Brain microvascular endothelial cell (primary cell): ENCODE measurements around the gene MBTPS1.

Experiments used
- DNase-seq: peaks from one replicate; pipeline ENCODE4 v3.0.0-alpha.2; 2020
- H3K27ac ChIP-seq: fragments of 250-450 bp; sonication (Bioruptor Pico); 2 replicates; pipeline ENCODE4 v1.5.1; 2020; ENCODE audit warnings: mild to moderate bottlenecking, moderate library complexity
- H3K27me3 ChIP-seq: fragments of 250-450 bp; sonication (Bioruptor Pico); replicated peaks from 2 replicates; pipeline ENCODE4 v1.5.1; 2020; ENCODE audit warnings: mild to moderate bottlenecking
- H3K36me3 ChIP-seq: fragments of 250-450 bp; sonication (Bioruptor Pico); replicated peaks from 2 replicates; pipeline ENCODE4 v1.5.1; 2020; ENCODE audit warnings: mild to moderate bottlenecking
- H3K4me3 ChIP-seq: 2 replicates; pipeline ENCODE4 v1.5.1; 2011; ENCODE audit warnings: low read depth, mild to moderate bottlenecking, control low read depth, low read length, moderate library complexity
- CTCF ChIP-seq: IDR thresholded peaks from 2 replicates; pipeline ENCODE4 v1.5.1; 2011; ENCODE audit warnings: low read depth, mild to moderate bottlenecking, moderate library complexity, low read length, control low read depth, inconsistent platforms; ENCODE audit errors: missing control alignments
- in situ Hi-C: cut with HindIII; loops from 2 replicates; pipeline ENCODE4 v1.10.0; 2017; ENCODE audit warnings: low sequenced_read_pairs, low pct_ligation_motif_present

The MBTPS1 gene

DNA sequence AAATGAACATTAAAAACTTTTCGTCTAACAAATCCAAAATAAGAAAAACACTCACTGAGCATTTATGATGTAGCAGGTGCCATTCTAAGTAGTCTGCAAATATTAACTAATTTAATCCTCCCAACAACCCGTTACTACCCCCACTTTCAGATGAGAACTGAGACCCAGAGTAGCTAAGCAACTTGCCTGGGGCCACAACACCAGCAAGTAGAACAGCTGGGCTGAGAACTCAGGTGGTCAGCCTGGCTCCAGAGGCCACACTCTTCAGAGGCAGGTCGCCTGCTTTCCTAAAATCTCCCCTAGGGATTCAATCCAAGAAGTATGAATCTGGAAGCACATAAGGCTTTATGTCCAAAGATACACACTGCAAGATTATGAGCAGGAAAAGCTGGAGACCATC is 6.2 kb downstream of the MBTPS1 start:
- no peak overlapping the region for H3K4me3 ChIP-seq
- in situ Hi-C loops, result no loop called here
- no peaks in the 10 kb centered on the region for H3K27me3 ChIP-seq
- no peak for DNase-seq
- no peaks in the 10 kb centered on the region for H3K36me3 ChIP-seq
- TF ChIP-seq CTCF, result no peak
- no peak overlapping the region for H3K27ac ChIP-seq

- H3K27ac ChIP-seq, result no peak overlapping the region
- DNase-seq, result no peak
- H3K4me3 ChIP-seq, result no peak overlapping the region
- no peaks in the 10 kb centered on the region for H3K36me3 ChIP-seq
- no peak for TF ChIP-seq CTCF
- in situ Hi-C loops, result no loop called here
- no peaks in the 10 kb centered on the region for H3K27me3 ChIP-seq
Observed at GRCh38 chr16:84109598-84110335, 7.0 kb downstream of the MBTPS1 start.

DNA sequence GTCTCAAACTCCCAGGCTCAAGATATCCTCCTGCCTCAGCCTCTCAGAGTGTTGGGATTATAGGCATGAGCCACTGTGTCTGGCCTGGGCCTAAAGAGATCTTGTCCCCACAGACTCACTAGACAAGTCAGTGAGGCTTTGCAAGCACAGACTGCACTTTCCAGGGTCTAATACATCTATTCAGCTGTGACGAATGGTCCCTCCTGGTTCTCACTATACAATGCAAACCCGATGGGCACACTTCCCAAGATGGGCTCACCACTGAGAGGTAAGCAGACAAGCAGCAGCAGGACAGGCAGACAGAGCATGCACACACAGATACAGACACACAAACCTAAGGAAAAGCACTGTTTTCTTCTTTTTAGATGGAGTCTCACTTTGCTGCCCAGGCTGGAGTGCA is 8.8 kb downstream of the MBTPS1 start:
- Histone ChIP-seq H3K27me3 (no peaks in the 10 kb centered on the region), H3K27ac (no peak overlapping the region), H3K4me3 (no peak overlapping the region), H3K36me3 (no peaks in the 10 kb centered on the region)
- in situ Hi-C loops, result no loop called here
- no peak for DNase-seq
- no peak for TF ChIP-seq CTCF

- Histone ChIP-seq H3K27me3 (no peaks in the 10 kb centered on the region), H3K4me3 (no peak overlapping the region), H3K27ac (no peak overlapping the region), H3K36me3 (no peaks in the 10 kb centered on the region)
- DNase-seq, result no peak
- in situ Hi-C loops, result no loop called here
- TF ChIP-seq CTCF, result no peak
Observed at GRCh38 chr16:84105948-84106740, 10.6 kb downstream of the MBTPS1 start.

- in situ Hi-C loops, result no loop called here
- no peaks in the 10 kb centered on the region for H3K27me3 ChIP-seq
- no peak for TF ChIP-seq CTCF
- no peak overlapping the region for H3K27ac ChIP-seq
- H3K36me3 ChIP-seq, result no peaks in the 10 kb centered on the region
- no peak for DNase-seq
- no peak overlapping the region for H3K4me3 ChIP-seq
Observed at GRCh38 chr16:84105301-84105815, 11.4 kb downstream of the MBTPS1 start.
